Activated B cell treated with CpG ODN at 0.5 μM for 24 hours (primary cell): ENCODE results near the gene CAPRIN2. TPM values are rescaled to one million over a fixed set of nuclear protein-coding genes. Genes with fewer than 3 reads are reported as not detected.

Source experiments
- ATAC-seq: fragments of 200-7000 bp; cut with Tn5 transposase; one replicate; pipeline ENCODE4 v1.10.0; 2021; ENCODE audit warnings: low read depth, mild to moderate bottlenecking, moderate library complexity
- CTCF ChIA-PET: fragments of 350-600 bp; sonication (Branson Sonifier 250); formaldehyde crosslinking; loops from one replicate; lab custom pipeline; 2021; ENCODE audit warnings: antibody characterized with exemption; lab: Charles Lee
- POLR2A ChIA-PET: fragments of 350-600 bp; sonication (Branson Sonifier 250); formaldehyde crosslinking; loops from one replicate; lab custom pipeline; 2021; ENCODE audit warnings: antibody characterized with exemption; lab: Charles Lee
- DNase-seq: peaks from one replicate; pipeline ENCODE4 v3.0.0; 2022
- H3K27ac Mint-ChIP-seq: one replicate; pipeline ENCODE4 v1.8.0; 2020; ENCODE audit warnings: mixed read lengths
- H3K27me3 Mint-ChIP-seq: one replicate; pipeline ENCODE4 v1.8.0; 2021; ENCODE audit warnings: mixed read lengths
- H3K36me3 Mint-ChIP-seq: one replicate; pipeline ENCODE4 v1.8.0; 2021; ENCODE audit warnings: low read depth, mixed read lengths
- H3K4me1 Mint-ChIP-seq: one replicate; pipeline ENCODE4 v1.8.0; 2021; ENCODE audit warnings: mixed read lengths
- H3K4me3 Mint-ChIP-seq: one replicate; pipeline ENCODE4 v1.8.0; 2020; ENCODE audit warnings: mild to moderate bottlenecking, mixed read lengths
- H3K9me3 Mint-ChIP-seq: one replicate; pipeline ENCODE4 v1.8.0; 2020; ENCODE audit warnings: mixed read lengths
- intact Hi-C: fragments of 100-400 bp; cut with micrococcal nuclease; formaldehyde crosslinking; loops from one replicate; pipeline ENCODE4 v1.15.1; 2024
- total RNA-seq: library from RNA; stranded (reverse); gene quantifications from 2 replicates; pipeline ENCODE4 v1.2.3, GENCODE V29; 2022
- TF ChIP-seq, protein P1 (sequence below): fragments of 200-600 bp; IDR thresholded peaks from one replicate; pipeline ENCODE4 v1.8.0; 2022; ENCODE audit warnings: antibody characterized with exemption, mild to moderate bottlenecking

Gene CAPRIN2
- total RNA-seq, 1 donor from 2014 or later: 17.5 TPM

DNA sequence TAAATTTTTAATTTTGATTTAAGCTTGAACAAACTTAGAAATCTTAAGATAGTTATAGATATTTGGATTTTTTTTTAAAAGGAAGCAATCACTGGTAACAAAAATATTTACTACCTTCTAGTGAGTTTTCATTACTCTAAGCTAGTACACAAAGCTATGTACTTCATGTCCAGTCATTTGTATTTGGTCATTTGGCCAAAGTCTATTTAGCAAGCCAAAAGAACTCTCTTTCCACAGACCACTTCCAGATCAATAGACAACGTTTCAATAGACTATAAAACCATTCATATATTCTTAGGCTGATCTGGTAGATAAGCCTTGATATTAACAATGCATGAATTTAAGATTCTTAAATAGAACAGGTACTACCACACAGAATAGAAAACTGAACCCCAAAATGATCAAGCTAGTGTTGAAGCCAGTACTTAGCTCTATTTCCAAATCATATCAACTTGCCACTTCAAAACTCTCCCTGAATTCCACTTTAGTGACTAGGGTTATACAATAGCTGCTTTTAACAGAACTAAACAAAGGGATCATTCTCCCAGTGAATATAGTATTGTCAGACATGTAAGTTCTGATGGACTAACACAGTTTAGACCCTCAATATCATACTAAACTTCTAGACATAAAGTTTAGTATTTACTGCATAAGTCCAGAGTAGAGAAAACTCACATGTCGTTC lies 21.7 kb downstream of the CAPRIN2 start:
- POLR2A ChIA-PET: no interaction called here
- H3K4me3 Mint-ChIP-seq: no peak overlapping the region
- no peaks in the 10 kb centered on the region for H3K9me3 Mint-ChIP-seq
- H3K4me1 Mint-ChIP-seq: no peaks in the 10 kb centered on the region
- intact Hi-C loops: no loop called here
- DNase-seq (no peak), ATAC-seq (no peak)
- CTCF ChIA-PET: no interaction called here
- no peak overlapping the region for H3K27ac Mint-ChIP-seq
- TF ChIP-seq, protein P1, sequence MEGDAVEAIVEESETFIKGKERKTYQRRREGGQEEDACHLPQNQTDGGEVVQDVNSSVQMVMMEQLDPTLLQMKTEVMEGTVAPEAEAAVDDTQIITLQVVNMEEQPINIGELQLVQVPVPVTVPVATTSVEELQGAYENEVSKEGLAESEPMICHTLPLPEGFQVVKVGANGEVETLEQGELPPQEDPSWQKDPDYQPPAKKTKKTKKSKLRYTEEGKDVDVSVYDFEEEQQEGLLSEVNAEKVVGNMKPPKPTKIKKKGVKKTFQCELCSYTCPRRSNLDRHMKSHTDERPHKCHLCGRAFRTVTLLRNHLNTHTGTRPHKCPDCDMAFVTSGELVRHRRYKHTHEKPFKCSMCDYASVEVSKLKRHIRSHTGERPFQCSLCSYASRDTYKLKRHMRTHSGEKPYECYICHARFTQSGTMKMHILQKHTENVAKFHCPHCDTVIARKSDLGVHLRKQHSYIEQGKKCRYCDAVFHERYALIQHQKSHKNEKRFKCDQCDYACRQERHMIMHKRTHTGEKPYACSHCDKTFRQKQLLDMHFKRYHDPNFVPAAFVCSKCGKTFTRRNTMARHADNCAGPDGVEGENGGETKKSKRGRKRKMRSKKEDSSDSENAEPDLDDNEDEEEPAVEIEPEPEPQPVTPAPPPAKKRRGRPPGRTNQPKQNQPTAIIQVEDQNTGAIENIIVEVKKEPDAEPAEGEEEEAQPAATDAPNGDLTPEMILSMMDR: no peak
- H3K36me3 Mint-ChIP-seq: peaks cover 55% of the 10 kb centered on the region
- H3K27me3 Mint-ChIP-seq: no peaks in the 10 kb centered on the region

GRCh38 chr12:30730011-30730410 lies 24.7 kb downstream of the CAPRIN2 start:
- POLR2A ChIA-PET: no interaction called here
- H3K27ac Mint-ChIP-seq: no peak overlapping the region
- ATAC-seq: no peak

GRCh38 chr12:30729547-30729946 lies 25.2 kb downstream of the CAPRIN2 start:
- H3K4me3 Mint-ChIP-seq: no peak overlapping the region
- no peaks in the 10 kb centered on the region for H3K9me3 Mint-ChIP-seq
- no peak for DNase-seq
- no peak for ATAC-seq
- H3K27me3 Mint-ChIP-seq: no peaks in the 10 kb centered on the region
- no peak overlapping the region for H3K27ac Mint-ChIP-seq
- peaks cover 56% of the 10 kb centered on the region for H3K36me3 Mint-ChIP-seq
- intact Hi-C loops: no loop called here
- no peaks in the 10 kb centered on the region for H3K4me1 Mint-ChIP-seq
- TF ChIP-seq, protein P1: no peak
- POLR2A ChIA-PET: no interaction called here
- CTCF ChIA-PET: no interaction called here

More at GRCh38 chr12:30730011-30730410, 24.7 kb downstream of the CAPRIN2 start:
- Mint-ChIP-seq H3K9me3 (no peaks in the 10 kb centered on the region), H3K27me3 (no peaks in the 10 kb centered on the region), H3K36me3 (peaks cover 56% of the 10 kb centered on the region), H3K4me1 (no peaks in the 10 kb centered on the region), H3K4me3 (no peak overlapping the region)
- intact Hi-C loops: no loop called here
- no peak for DNase-seq
- CTCF ChIA-PET: no interaction called here
- TF ChIP-seq, protein P1: no peak

DNA sequence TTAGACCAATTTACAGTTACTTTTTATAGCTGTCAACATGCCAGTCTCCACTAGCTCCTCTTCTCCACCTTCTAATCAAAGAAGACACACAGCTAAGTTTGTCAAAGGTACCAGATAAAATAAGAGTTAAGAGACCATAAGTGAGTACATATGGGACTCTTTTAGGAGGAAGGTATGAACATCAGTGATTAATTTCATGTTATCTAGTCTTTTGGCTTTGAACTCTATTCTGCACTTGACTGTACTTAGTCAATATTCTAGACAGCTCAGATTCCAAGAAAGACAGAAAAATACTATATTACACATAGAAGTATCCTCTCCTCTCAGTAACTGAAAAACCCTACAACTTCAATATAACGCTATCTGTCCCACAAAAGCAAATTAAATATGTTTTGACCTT lies 28.1 kb downstream of the CAPRIN2 start:
- H3K36me3 Mint-ChIP-seq: peaks cover 70% of the 10 kb centered on the region
- intact Hi-C loops: no loop called here
- H3K9me3 Mint-ChIP-seq: no peaks in the 10 kb centered on the region
- no peak overlapping the region for H3K27ac Mint-ChIP-seq
- H3K27me3 Mint-ChIP-seq: no peaks in the 10 kb centered on the region
- POLR2A ChIA-PET: interaction anchor here (0.5 kb wide), 1 partner anchor 31 kb away, joined by 3 read pairs; the partner anchor contains the start of gene IPO8
- TF ChIP-seq, protein P1: no peak
- H3K4me1 Mint-ChIP-seq: no peaks in the 10 kb centered on the region
- ATAC-seq (no peak), DNase-seq (no peak)
- H3K4me3 Mint-ChIP-seq: no peak overlapping the region
- CTCF ChIA-PET: interaction anchor here (0.6 kb wide), 1 partner anchor 65 kb away, joined by 3 read pairs; no protein-coding TSS in a partner anchor

- H3K27ac Mint-ChIP-seq: no peak overlapping the region
- H3K27me3 Mint-ChIP-seq: no peaks in the 10 kb centered on the region
- no peak for DNase-seq
- TF ChIP-seq, protein P1: no peak
- no peaks in the 10 kb centered on the region for H3K4me1 Mint-ChIP-seq
- ATAC-seq: no peak
- no peak overlapping the region for H3K4me3 Mint-ChIP-seq
- H3K9me3 Mint-ChIP-seq: no peaks in the 10 kb centered on the region
- H3K36me3 Mint-ChIP-seq: peaks cover 75% of the 10 kb centered on the region
- intact Hi-C loops: no loop called here
- ChIA-PET POLR2A (no interaction called here), CTCF (no interaction called here)
Measured at GRCh38 chr12:30725739-30726138, 29.0 kb downstream of the CAPRIN2 start.
